H1 (cell line): ENCODE data around the gene MFSD2B. TPM values are rescaled to one million over a fixed set of nuclear protein-coding genes. Genes with fewer than 3 reads are reported as not detected.

ENCODE experiments used
- CTCF ChIA-PET: fragments of 300-600 bp; sonication (Branson Sonifier 250); formaldehyde crosslinking; loops from one replicate; lab custom pipeline; 2021; ENCODE audit not compliant: partially characterized antibody; lab: Charles Lee
- POLR2A ChIA-PET: fragments of 300-600 bp; sonication (Branson Sonifier 250); formaldehyde crosslinking; loops from one replicate; lab custom pipeline; 2021; ENCODE audit warnings: inconsistent platforms; ENCODE audit not compliant: partially characterized antibody; lab: Charles Lee
- DNase-seq, 2 experiments: peaks; one replicate each; pipeline versions ENCODE4 v3.0.0 to v3.0.0-alpha.2; 2010 to 2022; ENCODE audit warnings: low spot score in 2 of 2, low read depth in 1 of 2, mixed read lengths in 1 of 2
- FAIRE-seq: peaks from 2 replicates; lab custom pipeline; 2011; peaks lifted over from hg19 to GRCh38; lab: Jason Lieb, UNC
- H2AFZ ChIP-seq: 2 replicates; pipeline ENCODE4 v1.8.1; 2012; ENCODE audit warnings: low read length, inconsistent platforms
- H2AK5ac ChIP-seq: 2 replicates; pipeline ENCODE4 v1.6.1; 2013; ENCODE audit warnings: low read depth, low read length
- H2BK120ac ChIP-seq: replicated peaks from 2 replicates; pipeline ENCODE3; 2013; ENCODE audit warnings: low read depth, low read length, inconsistent platforms
- H2BK12ac ChIP-seq: 2 replicates; pipeline ENCODE4 v1.6.1; 2013; ENCODE audit warnings: low read depth, low read length
- H2BK15ac ChIP-seq: 2 replicates; pipeline ENCODE4 v1.6.1; 2013; ENCODE audit warnings: low read length
- H2BK20ac ChIP-seq: 2 replicates; pipeline ENCODE4 v1.6.1; 2013; ENCODE audit warnings: low read length
- H2BK5ac ChIP-seq: 2 replicates; pipeline ENCODE4 v1.6.1; 2013; ENCODE audit warnings: low read depth, low read length
- H3K14ac ChIP-seq: 2 replicates; pipeline ENCODE4 v1.6.1; 2013; ENCODE audit warnings: inconsistent platforms; ENCODE audit not compliant: insufficient read length
- H3K18ac ChIP-seq: 2 replicates; pipeline ENCODE4 v1.6.1; 2013; ENCODE audit warnings: low read length; ENCODE audit errors: extremely low read depth
- H3K23ac ChIP-seq: 2 replicates; pipeline ENCODE4 v1.6.1; 2013; ENCODE audit warnings: inconsistent platforms; ENCODE audit not compliant: insufficient read length
- H3K23me2 ChIP-seq: 2 replicates; pipeline ENCODE4 v1.6.1; 2013; ENCODE audit warnings: low read depth, low read length
- H3K27ac ChIP-seq: 2 replicates; pipeline ENCODE4 v1.6.1; 2011; ENCODE audit warnings: low read depth, low read length, inconsistent platforms
- H3K27me3 ChIP-seq, 4 experiments: replicated peaks in 1 of 4; 1 replicate in 1 of 4; 2 replicates in 3 of 4; pipeline versions ENCODE4 v1.6.1 to v1.8.1; 2011 to 2013; ENCODE audit warnings: low read length in 3 of 4, mild to moderate bottlenecking in 3 of 4, inconsistent platforms in 2 of 4, mixed read lengths in 2 of 4, moderate library complexity in 1 of 4; ENCODE audit not compliant: control insufficient read depth in 3 of 4, insufficient read depth in 3 of 4; ENCODE audit errors: extremely low read depth in 1 of 4
- H3K36me3 ChIP-seq, 4 experiments: 2 replicates each; pipeline versions ENCODE4 v1.6.1 to v1.8.1; 2011 to 2013; ENCODE audit warnings: mild to moderate bottlenecking in 4 of 4, low read length in 3 of 4, moderate library complexity in 2 of 4, control low read depth in 1 of 4, inconsistent platforms in 1 of 4; ENCODE audit not compliant: insufficient read depth in 4 of 4, control insufficient read depth in 2 of 4
- H3K4ac ChIP-seq: replicated peaks from 2 replicates; pipeline ENCODE3; 2013; ENCODE audit warnings: low read length, low read depth, mixed read lengths, inconsistent platforms; ENCODE audit not compliant: insufficient read length
- H3K4me1 ChIP-seq, 4 experiments: replicated peaks in 1 of 4; 1 replicate in 1 of 4; 2 replicates in 3 of 4; pipeline versions ENCODE4 v1.6.1 to v1.8.1; 2011 to 2013; ENCODE audit warnings: low read length in 3 of 4, inconsistent platforms in 2 of 4, mixed read lengths in 1 of 4; ENCODE audit not compliant: insufficient read depth in 4 of 4, control insufficient read depth in 3 of 4
- H3K4me2 ChIP-seq, 2 experiments: 2 replicates each; pipeline versions ENCODE4 v1.6.1 to v1.8.1; 2011 to 2013; ENCODE audit warnings: low read depth in 2 of 2, low read length in 2 of 2, control low read depth in 1 of 2, inconsistent platforms in 1 of 2, mild to moderate bottlenecking in 1 of 2; ENCODE audit not compliant: insufficient read depth in 1 of 2
- H3K4me3 ChIP-seq, 4 experiments: fragments of 200-600, 300-600 bp in 1 of 4; sonication (generic), shearing (Covaris generic), sonication (Bioruptor Twin) in 1 of 4; 2 replicates each; pipeline versions ENCODE4 v1.5.1 to v1.8.1; 2011 to 2016; ENCODE audit warnings: low read length in 4 of 4, low read depth in 3 of 4, control low read depth in 2 of 4, inconsistent platforms in 2 of 4, mild to moderate bottlenecking in 2 of 4, mixed read lengths in 1 of 4, moderate library complexity in 1 of 4; ENCODE audit not compliant: insufficient read depth in 2 of 4; ENCODE audit errors: extremely low read depth in 1 of 4
- H3K56ac ChIP-seq: replicated peaks from 2 replicates; pipeline ENCODE3; 2013; ENCODE audit warnings: low read depth, mild to moderate bottlenecking, mixed read lengths, low read length, inconsistent platforms; ENCODE audit not compliant: insufficient read length
- H3K79me1 ChIP-seq: 2 replicates; pipeline ENCODE4 v1.6.1; 2013; ENCODE audit warnings: low read depth, low read length, control low read depth
- H3K79me2 ChIP-seq, 2 experiments: 2 replicates each; pipeline versions ENCODE4 v1.6.1 to v1.8.1; 2012 to 2013; ENCODE audit warnings: low read length in 2 of 2, mild to moderate bottlenecking in 2 of 2, inconsistent platforms in 1 of 2; ENCODE audit not compliant: insufficient read depth in 2 of 2, control insufficient read depth in 1 of 2
- H3K9ac ChIP-seq, 4 experiments: replicated peaks in 1 of 4; 1 replicate in 1 of 4; 2 replicates in 3 of 4; pipeline versions ENCODE4 v1.6.1 to v1.8.1; 2011 to 2013; ENCODE audit warnings: low read depth in 3 of 4, low read length in 3 of 4, control low read depth in 2 of 4, mild to moderate bottlenecking in 2 of 4, moderate library complexity in 2 of 4, inconsistent platforms in 1 of 4; ENCODE audit errors: extremely low read depth in 1 of 4
- H3K9me3 ChIP-seq, 2 experiments: 2 replicates each; pipeline versions ENCODE4 v1.6.1 to v1.8.1; 2012 to 2013; ENCODE audit warnings: mild to moderate bottlenecking in 2 of 2, moderate library complexity in 2 of 2, control low read depth in 1 of 2, inconsistent platforms in 1 of 2, low read depth in 1 of 2, low read length in 1 of 2, mixed read lengths in 1 of 2; ENCODE audit not compliant: insufficient read depth in 2 of 2
- H4K20me1 ChIP-seq, 2 experiments: replicated peaks in 1 of 2; 2 replicates each; pipeline versions ENCODE3 to v1.8.1; 2011 to 2013; ENCODE audit warnings: inconsistent platforms in 2 of 2, low read length in 2 of 2, mild to moderate bottlenecking in 1 of 2; ENCODE audit not compliant: insufficient read depth in 2 of 2, control insufficient read depth in 1 of 2
- H4K5ac ChIP-seq: 2 replicates; pipeline ENCODE4 v1.6.1; 2013; ENCODE audit warnings: low read length, low read depth, mixed read lengths, inconsistent platforms; ENCODE audit not compliant: insufficient read length
- H4K8ac ChIP-seq: 2 replicates; pipeline ENCODE4 v1.8.0; 2013; ENCODE audit warnings: mild to moderate bottlenecking, moderate library complexity, low read length, inconsistent platforms; ENCODE audit not compliant: insufficient read depth; ENCODE audit errors: extremely low read depth
- H4K91ac ChIP-seq: replicated peaks from 2 replicates; pipeline ENCODE3; 2013; ENCODE audit warnings: low read length, mixed read lengths, inconsistent platforms; ENCODE audit not compliant: insufficient read length
- CBX5 ChIP-seq: fragments of 300-800, 300-1000 bp; sonication (generic); IDR thresholded peaks from 2 replicates; pipeline ENCODE4 v1.7.1; 2016; ENCODE audit warnings: antibody characterized with exemption, low read length, low read depth
- POLR2A ChIP-seq, 2 experiments: IDR thresholded peaks; 1 replicate in 1 of 2; 2 replicates in 1 of 2; pipeline ENCODE4 v1.6.1; 2011; ENCODE audit warnings: low read depth in 2 of 2, low read length in 2 of 2, mild to moderate bottlenecking in 2 of 2; ENCODE audit errors: control extremely low read depth in 1 of 2
- RNF2 ChIP-seq: fragments of 200-900, 300-1000 bp; sonication (generic); IDR thresholded peaks from 2 replicates; pipeline ENCODE4 v1.7.1; 2016; ENCODE audit warnings: borderline replicate concordance, low read depth, mild to moderate bottlenecking, antibody characterized with exemption, low read length; ENCODE audit not compliant: poor library complexity, severe bottlenecking; ENCODE audit errors: missing control alignments
- WGBS, 2 experiments: shearing (Covaris generic) in 1 of 2; methylation state at CpG; one replicate each; pipeline versions ENCODE4 v1.1.6 to v1.1.7; 2013 to 2015; ENCODE audit warnings: low lambda C conversion rate in 2 of 2, mixed read lengths in 2 of 2, inconsistent platforms in 1 of 2, low coverage in 1 of 2, missing lambda C conversion rate in 1 of 2; ENCODE audit not compliant: insufficient replicate concordance in 2 of 2, insufficient coverage in 1 of 2, insufficient read length in 1 of 2; ENCODE audit errors: extremely low coverage in 1 of 2, missing lambda C conversion rate in 1 of 2; 5-methylcytosine and 5-hydroxymethylcytosine counted together
- long read RNA-seq, 2 experiments: library from RNA in 1 of 2; library from capped mRNA in 1 of 2; stranded (forward); transcript quantifications; one replicate each; pipeline ENCODE4 v2.0.0, GENCODE V29; 2021; ENCODE audit warnings: inconsistent platforms in 1 of 2
- polyA minus RNA-seq, 3 experiments: library from RNA; depleted of rRNA, polyadenylated mRNA; stranded (reverse); fragments of >200 nt; gene quantifications; 1 replicate in 2 of 3; 2 replicates in 1 of 3; pipeline ENCODE4 v1.2.3, GENCODE V29; 2011
- polyA plus RNA-seq, 7 experiments: library from polyadenylated mRNA; depleted of rRNA in 3 of 7; stranded (reverse) in 5 of 7; unstranded in 2 of 7; fragments of >200 nt in 5 of 7; fragments of 200-250 nt in 2 of 7; gene quantifications; 1 replicate in 5 of 7; 2 replicates in 1 of 7; 4 replicates in 1 of 7; pipeline versions ENCODE4 v1.2.1 to v1.2.3, GENCODE V29; 2011 to 2013; ENCODE audit warnings: missing spikeins in 2 of 7, mixed read lengths in 2 of 7
- total RNA-seq: library from RNA; stranded (reverse); fragmentation: NEBNext Ultra II Directional; extraction: Animal tissue kit (Norgen Biotek cat#: 25700); gene quantifications from 2 replicates; pipeline ENCODE4 v1.2.1, GENCODE V29; 2021
- TF ChIP-seq, protein P1 (sequence below): IDR thresholded peaks from 2 replicates; pipeline ENCODE4 v1.6.1; 2012; ENCODE audit warnings: inconsistent platforms

The MFSD2B gene, protein sequence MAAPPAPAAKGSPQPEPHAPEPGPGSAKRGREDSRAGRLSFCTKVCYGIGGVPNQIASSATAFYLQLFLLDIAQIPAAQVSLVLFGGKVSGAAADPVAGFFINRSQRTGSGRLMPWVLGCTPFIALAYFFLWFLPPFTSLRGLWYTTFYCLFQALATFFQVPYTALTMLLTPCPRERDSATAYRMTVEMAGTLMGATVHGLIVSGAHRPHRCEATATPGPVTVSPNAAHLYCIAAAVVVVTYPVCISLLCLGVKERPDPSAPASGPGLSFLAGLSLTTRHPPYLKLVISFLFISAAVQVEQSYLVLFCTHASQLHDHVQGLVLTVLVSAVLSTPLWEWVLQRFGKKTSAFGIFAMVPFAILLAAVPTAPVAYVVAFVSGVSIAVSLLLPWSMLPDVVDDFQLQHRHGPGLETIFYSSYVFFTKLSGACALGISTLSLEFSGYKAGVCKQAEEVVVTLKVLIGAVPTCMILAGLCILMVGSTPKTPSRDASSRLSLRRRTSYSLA
- total RNA-seq (0.48 and 1.1 TPM in 2 replicates), polyA plus RNA-seq (2011; rRNA removed) (0.33 and 0.46 TPM in 2 replicates), polyA minus RNA-seq (2011; rRNA and poly(A)+ RNA removed) (0.17 and 1.4 TPM in 2 replicates)
- 0.16 TPM for polyA plus RNA-seq (2011; cell fraction: cytosol; rRNA removed)
- polyA plus RNA-seq (2011; cell fraction: nucleus; rRNA removed) = 0.81 TPM
- polyA plus RNA-seq (2012, experiment 1 of 2) = 0.17 to 2.4 TPM (median 1.1 TPM) in 4 replicates
- 0.31 TPM for polyA plus RNA-seq (2012, experiment 2 of 2)
- 0.59 TPM for polyA plus RNA-seq (2013, experiment 1 of 2)
- polyA plus RNA-seq (2013, experiment 2 of 2) = 0.44 TPM
- polyA minus RNA-seq (2011; cell fraction: cytosol; rRNA and poly(A)+ RNA removed) = not detected
- 0.20 TPM for polyA minus RNA-seq (2011; cell fraction: nucleus; rRNA and poly(A)+ RNA removed)
- long read RNA-seq, experiment 1, partial matches to known transcripts = 17 of 17 reads
- long read RNA-seq, experiment 1, other reads (novel, unspliced or antisense) = 0 of 17 reads
- long read RNA-seq, experiment 2 = 0 reads

DNA sequence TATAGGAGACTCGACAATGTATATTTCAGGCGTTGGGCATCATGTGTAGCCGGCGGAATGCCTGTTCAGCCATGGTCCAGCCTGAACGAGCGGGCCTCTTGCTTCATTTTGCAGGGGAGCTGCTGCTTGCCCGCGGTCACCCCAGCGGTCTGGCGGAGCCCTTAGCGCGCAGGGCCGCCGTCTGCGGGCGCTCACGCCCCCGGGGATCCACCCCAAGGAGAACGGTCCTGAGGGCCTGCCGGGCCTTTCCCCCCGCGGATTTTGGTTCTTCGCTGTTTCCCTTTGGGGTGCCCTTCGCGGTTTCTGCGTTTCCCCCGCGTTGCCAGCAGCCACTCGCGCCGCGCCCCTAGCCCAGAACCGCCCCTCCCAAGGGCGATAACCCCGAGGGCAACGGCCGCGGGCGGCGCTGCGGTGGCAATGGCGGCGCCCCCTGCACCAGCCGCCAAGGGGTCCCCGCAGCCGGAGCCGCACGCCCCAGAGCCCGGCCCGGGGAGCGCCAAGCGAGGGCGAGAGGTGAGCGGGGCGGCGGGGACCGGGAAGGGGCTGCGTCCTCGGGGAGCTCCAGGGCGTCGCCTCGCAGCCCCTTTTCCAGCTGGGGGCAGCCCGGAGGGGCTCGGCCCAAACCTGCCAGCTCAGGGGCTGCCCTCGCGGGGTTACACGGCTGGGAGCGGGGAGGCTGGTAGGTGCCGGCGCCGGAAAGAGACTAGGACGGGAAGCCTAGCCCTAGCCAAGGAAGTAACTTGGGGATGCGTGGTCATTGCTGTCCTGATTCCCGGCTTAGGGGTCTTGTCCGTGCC lies at the start of gene MFSD2B:
Gene MFSD2B, plus strand, starts transcription at position 406 of the 797 bp plus-strand sequence. Its CDS starts 12 bp downstream, at position 418.
- Histone ChIP-seq H3K79me2 (no peaks in the 10 kb centered on the region), H2BK5ac (peak within 1 kb of the TSS; percentile 63; the same call in 1 of the 2 replicates), H4K20me1 (no peaks in the 10 kb centered on the region), H4K91ac (peak within 1 kb of the TSS; percentile 89), H3K56ac (no peak within 1 kb of the TSS), H3K27me3 (peaks cover 0 to 13% (median 6%) of the 10 kb centered on the region in 4 experiments; a peak in 3 of 7 replicates), H3K4ac (peak within 1 kb of the TSS; percentile 34), H3K18ac (peak within 1 kb of the TSS; percentile 36), H3K9me3 (no peaks in the 10 kb centered on the region), H3K23ac (no peak within 1 kb of the TSS), H3K79me1 (no peaks in the 10 kb centered on the region), H3K14ac (no peak within 1 kb of the TSS), H3K23me2 (peaks cover 4% of the 10 kb centered on the region; the same call in 1 of the 2 replicates), H2BK120ac (no peak within 1 kb of the TSS), H4K8ac (peak within 1 kb of the TSS; percentile 94), H3K9ac (peak within 1 kb of the TSS in 3 of 4 experiments; percentile 51 to 61 (median 58); a peak in 4 of 7 replicates), H2AFZ (peak within 1 kb of the TSS; percentile 94), H3K4me2 (peak within 1 kb of the TSS; percentile 62 to 90), H2AK5ac (no peak within 1 kb of the TSS), H4K5ac (peak within 1 kb of the TSS; percentile 15), H3K4me1 (peaks cover 0 to 15% (median 11%) of the 10 kb centered on the region in 4 experiments; a peak in 6 of 7 replicates), H2BK12ac (peak within 1 kb of the TSS; percentile 75; the same call in 1 of the 2 replicates), H2BK20ac (no peak within 1 kb of the TSS), H3K4me3 (peak within 1 kb of the TSS; percentile 30 to 64 (median 44)), H3K36me3 (no peaks in the 10 kb centered on the region), H3K27ac (no peak within 1 kb of the TSS), H2BK15ac (peak within 1 kb of the TSS; percentile 36; the same call in 1 of the 2 replicates)
- 14% methylated on average over 50 of the region's 75 CpGs; no CpG with 5 or more reads in 1 of the 2 experiments for WGBS, 2 experiments
- DNase-seq (no peak), FAIRE-seq (no peak)
- CTCF ChIA-PET = interaction anchor here (0.8 to 1.9 kb wide), 7 partner anchors 12 to 83 kb away, joined by 3 to 8 read pairs (median 4); partner anchors contain the start of gene ATAD2B
- POLR2A ChIA-PET = interaction anchor here (0.7 to 3.6 kb wide), 17 partner anchors 10 to 308 kb away, joined by 3 to 20 read pairs (median 4); partner anchors contain the start of genes ATAD2B, SF3B6, UBXN2A and WDCP
- TF ChIP-seq CBX5 = no peak
- TF ChIP-seq RNF2 = no peak
- TF ChIP-seq POLR2A (IDR thresholded peaks at IDR 0.05; ENCODE audit: control extremely low read depth in 1 of 2, low read depth in 2 of 2, low read length in 2 of 2) = no peak
- TF ChIP-seq, protein P1, sequence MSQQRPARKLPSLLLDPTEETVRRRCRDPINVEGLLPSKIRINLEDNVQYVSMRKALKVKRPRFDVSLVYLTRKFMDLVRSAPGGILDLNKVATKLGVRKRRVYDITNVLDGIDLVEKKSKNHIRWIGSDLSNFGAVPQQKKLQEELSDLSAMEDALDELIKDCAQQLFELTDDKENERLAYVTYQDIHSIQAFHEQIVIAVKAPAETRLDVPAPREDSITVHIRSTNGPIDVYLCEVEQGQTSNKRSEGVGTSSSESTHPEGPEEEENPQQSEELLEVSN = peak; percentile 75
